SK-N-SH (cell line): Measurements from ENCODE around the gene AUH. TPM values are rescaled to one million over a fixed set of nuclear protein-coding genes. Genes with fewer than 3 reads are reported as not detected.

ENCODE experiments used
- CTCF ChIA-PET: fragments of 300-600, 350-600 bp; formaldehyde crosslinking; extraction: SDS; loops from one replicate; lab custom pipeline; 2021; lab: Yijun Ruan, JAX
- POLR2A ChIA-PET: fragments of 350-600 bp; sonication (Branson Sonifier 250); formaldehyde crosslinking; extraction: SDS; loops from one replicate; lab custom pipeline; 2020; ENCODE audit warnings: antibody characterized with exemption, inconsistent platforms; lab: Yijun Ruan, JAX
- DNase-seq: peaks from one replicate; pipeline ENCODE4 v3.0.0; 2012
- H2AFZ ChIP-seq: fragments of 200-600 bp; sonication (generic); 2 replicates; pipeline ENCODE4 v1.8.1; 2016; ENCODE audit warnings: antibody characterized with exemption, mild to moderate bottlenecking, low read depth
- H3F3A ChIP-seq: fragments of 200-600 bp; sonication (generic); replicated peaks from 2 replicates; pipeline ENCODE3; 2016; ENCODE audit warnings: antibody characterized with exemption, mild to moderate bottlenecking; ENCODE audit not compliant: insufficient read depth
- H3K27ac ChIP-seq, 2 experiments: fragments of 200-500 bp in 1 of 2; fragments of 200-600 bp in 1 of 2; sonication (Bioruptor generic) in 1 of 2; sonication (generic), shearing (Covaris generic) in 1 of 2; 2 replicates each; pipeline versions ENCODE4 v1.5.1 to v1.6.1; 2014 to 2016; ENCODE audit warnings: low read depth in 2 of 2, inconsistent platforms in 1 of 2, low read length in 1 of 2, mild to moderate bottlenecking in 1 of 2, mixed read lengths in 1 of 2
- H3K27me3 ChIP-seq: fragments of 200-600 bp; sonication (generic), shearing (Covaris generic); 2 replicates; pipeline ENCODE4 v1.6.1; 2016; ENCODE audit warnings: mixed run types; ENCODE audit not compliant: insufficient read depth
- H3K36me3 ChIP-seq, 2 experiments: fragments of 200-500 bp in 1 of 2; fragments of 200-600 bp in 1 of 2; sonication (Bioruptor generic) in 1 of 2; sonication (generic) in 1 of 2; replicated peaks in 1 of 2; 2 replicates each; pipeline versions ENCODE3 to v1.5.1; 2014 to 2016; ENCODE audit warnings: low read length in 1 of 2, mild to moderate bottlenecking in 1 of 2; ENCODE audit not compliant: insufficient read depth in 2 of 2, control insufficient read depth in 1 of 2
- H3K4me1 ChIP-seq, 2 experiments: fragments of 200-500 bp in 1 of 2; fragments of 200-600 bp in 1 of 2; sonication (Bioruptor generic) in 1 of 2; sonication (generic), shearing (Covaris generic) in 1 of 2; 2 replicates each; pipeline versions ENCODE4 v1.5.1 to v1.6.1; 2014 to 2016; ENCODE audit warnings: low read depth in 1 of 2, low read length in 1 of 2, mixed run types in 1 of 2; ENCODE audit not compliant: insufficient read depth in 2 of 2, control insufficient read depth in 1 of 2
- H3K4me2 ChIP-seq: fragments of 200-600 bp; sonication (generic), shearing (Covaris generic); 2 replicates; pipeline ENCODE4 v1.6.1; 2017; ENCODE audit warnings: mixed run types
- H3K4me3 ChIP-seq, 2 experiments: fragments of 200-500 bp in 1 of 2; fragments of 200-600 bp in 1 of 2; sonication (Bioruptor generic) in 1 of 2; sonication (generic), shearing (Covaris generic) in 1 of 2; 2 replicates each; pipeline versions ENCODE4 v1.5.1 to v1.8.1; 2014 to 2016; ENCODE audit warnings: low read depth in 2 of 2, inconsistent platforms in 1 of 2, low read length in 1 of 2, mild to moderate bottlenecking in 1 of 2, mixed read lengths in 1 of 2, moderate library complexity in 1 of 2
- H3K79me2 ChIP-seq: fragments of 200-600 bp; sonication (generic); 2 replicates; pipeline ENCODE4 v1.8.1; 2017; ENCODE audit warnings: mild to moderate bottlenecking; ENCODE audit not compliant: insufficient read depth
- H3K9ac ChIP-seq: fragments of 200-600 bp; sonication (generic); 2 replicates; pipeline ENCODE4 v1.6.1; 2017; ENCODE audit warnings: mixed run types
- H3K9me2 ChIP-seq: fragments of 200-600 bp; sonication (generic); 2 replicates; pipeline ENCODE4 v1.6.1; 2017; ENCODE audit warnings: mixed run types
- H3K9me3 ChIP-seq: fragments of 200-600 bp; sonication (generic); 2 replicates; pipeline ENCODE4 v1.6.1; 2017; ENCODE audit warnings: mixed run types, mild to moderate bottlenecking, moderate library complexity
- H4K20me1 ChIP-seq: fragments of 200-600 bp; sonication (generic); 2 replicates; pipeline ENCODE4 v1.6.1; 2017; ENCODE audit warnings: mild to moderate bottlenecking, mixed run types; ENCODE audit not compliant: insufficient read depth
- CTCF ChIP-seq: fragments of 200-600 bp; sonication (generic); IDR thresholded peaks from 2 replicates; pipeline ENCODE4 v1.6.1; 2017; ENCODE audit warnings: antibody characterized with exemption, mild to moderate bottlenecking, moderate library complexity
- EP300 ChIP-seq, 2 experiments: IDR thresholded peaks; 2 replicates each; pipeline versions ENCODE4 v1.4.0 to v1.6.1; 2012; ENCODE audit warnings: borderline replicate concordance in 1 of 2, low read depth in 1 of 2, low read length in 1 of 2
- FOSL2 ChIP-seq: IDR thresholded peaks from 2 replicates; pipeline ENCODE4 v1.4.0; 2012; ENCODE audit warnings: low read depth, mild to moderate bottlenecking, moderate library complexity, borderline replicate concordance
- FOXJ3 ChIP-seq: sonication (generic); formaldehyde crosslinking; IDR thresholded peaks from 2 replicates; pipeline ENCODE4 v1.5.1; 2020; ENCODE audit warnings: mild to moderate bottlenecking, missing genetic modification reagents
- GABPA ChIP-seq: IDR thresholded peaks from 2 replicates; pipeline ENCODE4 v1.4.0; 2012; ENCODE audit warnings: low read depth, mild to moderate bottlenecking
- GATA2 ChIP-seq: sonication (generic); formaldehyde crosslinking; IDR thresholded peaks from 2 replicates; pipeline ENCODE4 v1.5.0; 2020; ENCODE audit warnings: mild to moderate bottlenecking, missing genetic modification reagents
- IRF3 ChIP-seq: fragments of 150-350 bp; IDR thresholded peaks from 2 replicates; pipeline ENCODE4 v1.6.1; 2016; ENCODE audit warnings: mild to moderate bottlenecking, low read depth, low read length
- MAX ChIP-seq: IDR thresholded peaks from 2 replicates; pipeline ENCODE4 v1.4.0; 2012; ENCODE audit warnings: low read depth
- MXI1 ChIP-seq: IDR thresholded peaks from 2 replicates; pipeline ENCODE4 v1.6.1; 2012; ENCODE audit warnings: mild to moderate bottlenecking, low read depth, low read length, improper control_type of control experiment
- NFIC ChIP-seq: IDR thresholded peaks from 2 replicates; pipeline ENCODE4 v1.4.0; 2012; ENCODE audit warnings: borderline replicate concordance
- RCOR1 ChIP-seq: fragments of 150-350 bp; IDR thresholded peaks from 2 replicates; pipeline ENCODE4 v1.6.1; 2017; ENCODE audit warnings: antibody characterized with exemption, low read length
- RFX5 ChIP-seq: IDR thresholded peaks from 2 replicates; pipeline ENCODE4 v1.6.1; 2012; ENCODE audit warnings: mild to moderate bottlenecking, improper control_type of control experiment, low read length
- RXRA ChIP-seq: IDR thresholded peaks from 2 replicates; pipeline ENCODE4 v1.4.0; 2012; ENCODE audit warnings: low read depth, mild to moderate bottlenecking, borderline replicate concordance
- TCF12 ChIP-seq: IDR thresholded peaks from 2 replicates; pipeline ENCODE4 v1.4.0; 2012
- USF1 ChIP-seq: IDR thresholded peaks from 2 replicates; pipeline ENCODE4 v1.4.0; 2012; ENCODE audit warnings: low read depth, borderline replicate concordance
- USF2 ChIP-seq: fragments of 150-350 bp; IDR thresholded peaks from 2 replicates; pipeline ENCODE4 v1.6.1; 2017; ENCODE audit warnings: antibody characterized with exemption, low read length, low read depth, borderline replicate concordance
- YY1 ChIP-seq: IDR thresholded peaks from 2 replicates; pipeline ENCODE4 v1.4.0; 2012; ENCODE audit warnings: low read depth, mild to moderate bottlenecking
- ZBTB33 ChIP-seq: IDR thresholded peaks from 2 replicates; pipeline ENCODE4 v1.4.0; 2012; ENCODE audit warnings: low read depth, borderline replicate concordance
- WGBS: methylation state at CpG from one replicate; pipeline ENCODE4 v1.1.6; 2017; ENCODE audit warnings: low lambda C conversion rate; 5-methylcytosine and 5-hydroxymethylcytosine counted together
- polyA plus RNA-seq, 3 experiments: library from polyadenylated mRNA; depleted of rRNA; stranded (reverse); fragments of >200 nt; gene quantifications; 2 replicates each; pipeline ENCODE4 v1.2.3, GENCODE V29; 2012

Gene AUH
- polyA plus RNA-seq, 1 of the 3 experiments (the other 2 are of a cell fraction), result 7.6 TPM

GRCh38 chr9:91253488-91253887, 108.2 kb downstream of the AUH start:
- WGBS, result 75% methylated on average over 1 of the region's 1 CpG
- Histone ChIP-seq H3K27me3 (no peaks in the 10 kb centered on the region), H3F3A (peaks cover 6% of the 10 kb centered on the region), H3K4me3 (no peak overlapping the region), H3K9me3 (no peaks in the 10 kb centered on the region), H3K36me3 (no peaks in the 10 kb centered on the region), H3K4me1 (peaks cover 0 to 8% of the 10 kb centered on the region in 2 experiments; a peak in 2 of 4 replicates), H4K20me1 (no peaks in the 10 kb centered on the region), H3K9ac (no peak overlapping the region), H3K27ac (no peak overlapping the region), H3K4me2 (no peak overlapping the region), H3K79me2 (no peaks in the 10 kb centered on the region), H3K9me2 (no peaks in the 10 kb centered on the region), H2AFZ (no peak overlapping the region)
- POLR2A ChIA-PET, result no interaction called here
- TF ChIP-seq GABPA (no peak), CTCF (peak; percentile 10; the same call in 1 of the 2 replicates)
- CTCF ChIA-PET, result interaction anchor here (0.6 to 1.3 kb wide), 2 partner anchors 40 to 204 kb away, joined by 3 read pairs; no protein-coding TSS in a partner anchor
- no peak for DNase-seq

- WGBS, result 93% methylated on average over 6 of the region's 6 CpGs
- Histone ChIP-seq H3K36me3 (no peaks in the 10 kb centered on the region), H2AFZ (no peak overlapping the region), H3K4me1 (peaks cover 0 to 7% of the 10 kb centered on the region in 2 experiments; a peak in 1 of 4 replicates), H3K9ac (no peak overlapping the region), H3K79me2 (no peaks in the 10 kb centered on the region), H3K27ac (no peak overlapping the region), H3F3A (no peaks in the 10 kb centered on the region), H4K20me1 (no peaks in the 10 kb centered on the region), H3K27me3 (no peaks in the 10 kb centered on the region), H3K4me3 (no peak overlapping the region), H3K9me3 (no peaks in the 10 kb centered on the region), H3K4me2 (no peak overlapping the region), H3K9me2 (no peaks in the 10 kb centered on the region)
- POLR2A ChIA-PET, result no interaction called here
- no peak for DNase-seq
- CTCF ChIA-PET, result no interaction called here
- TF ChIP-seq USF2, result no peak
- no peak for TF ChIP-seq MAX
- TF ChIP-seq RCOR1, result no peak
- TF ChIP-seq YY1, result no peak
- no peak for TF ChIP-seq MXI1
- no peak for TF ChIP-seq FOSL2
- TF ChIP-seq IRF3, result no peak
- no peak for TF ChIP-seq USF1
- no peak for TF ChIP-seq GATA2 (CRISPR knock-in tag)
- no peak for TF ChIP-seq NFIC
- no peak for TF ChIP-seq FOXJ3 (CRISPR knock-in tag)
- TF ChIP-seq TCF12, result no peak
- no peak for TF ChIP-seq EP300 (IDR thresholded peaks at IDR 0.05; ENCODE audit: borderline replicate concordance in 1 of 2, low read depth in 1 of 2, low read length in 1 of 2)
- TF ChIP-seq CTCF, result no peak
- no peak for TF ChIP-seq RFX5
- no peak for TF ChIP-seq ZBTB33
- TF ChIP-seq RXRA, result no peak
Measured at GRCh38 chr9:91248707-91249106, 113.0 kb downstream of the AUH start.
